Stimulated activated memory B cell treated with anti-CD40 and anti-IgM and Interleukin-4, amounts not matched to agents 10 μg/mL and 1 μg/mL and 100 μg/mL, for 72 hours (primary cell): ENCODE measurements around the gene UTP18.
A peak's percentile ranks its signal among the peaks of the same experiment; 100 is the strongest.
"Not testable (repeated sequence)": the region's sequence is repeated elsewhere in the genome, so short reads cannot be mapped to it uniquely, and the experiment has no call there.

Experiments
- ATAC-seq: fragments of 150-1000 bp; cut with Tn5 transposase; 2 replicates; pipeline ENCODE4 v1.10.0; 2021
- H3K27ac Mint-ChIP-seq: one replicate; pipeline ENCODE4 v1.8.0; 2022; ENCODE audit warnings: mild to moderate bottlenecking, mixed read lengths
- H3K27me3 Mint-ChIP-seq: one replicate; pipeline ENCODE4 v1.8.0; 2022; ENCODE audit warnings: mixed read lengths
- H3K36me3 Mint-ChIP-seq: one replicate; pipeline ENCODE4 v1.8.0; 2022; ENCODE audit warnings: mixed read lengths
- H3K4me1 Mint-ChIP-seq: one replicate; pipeline ENCODE4 v1.8.0; 2022; ENCODE audit warnings: mixed read lengths
- H3K4me3 Mint-ChIP-seq: one replicate; pipeline ENCODE4 v1.8.0; 2022; ENCODE audit warnings: mild to moderate bottlenecking, moderate library complexity, mixed read lengths
- H3K9me3 Mint-ChIP-seq: one replicate; pipeline ENCODE4 v1.8.0; 2022; ENCODE audit warnings: mixed read lengths

The UTP18 gene

GRCh38 chr17:51250314-51250840 lies 10.0 kb upstream of the UTP18 start:
- ATAC-seq = no peak
- Mint-ChIP-seq H3K4me1 (peaks cover 16% of the 10 kb centered on the region), H3K27ac (no peak overlapping the region), H3K9me3 (no peaks in the 10 kb centered on the region), H3K36me3 (peaks cover 41% of the 10 kb centered on the region), H3K4me3 (no peak overlapping the region), H3K27me3 (no peaks in the 10 kb centered on the region)

DNA sequence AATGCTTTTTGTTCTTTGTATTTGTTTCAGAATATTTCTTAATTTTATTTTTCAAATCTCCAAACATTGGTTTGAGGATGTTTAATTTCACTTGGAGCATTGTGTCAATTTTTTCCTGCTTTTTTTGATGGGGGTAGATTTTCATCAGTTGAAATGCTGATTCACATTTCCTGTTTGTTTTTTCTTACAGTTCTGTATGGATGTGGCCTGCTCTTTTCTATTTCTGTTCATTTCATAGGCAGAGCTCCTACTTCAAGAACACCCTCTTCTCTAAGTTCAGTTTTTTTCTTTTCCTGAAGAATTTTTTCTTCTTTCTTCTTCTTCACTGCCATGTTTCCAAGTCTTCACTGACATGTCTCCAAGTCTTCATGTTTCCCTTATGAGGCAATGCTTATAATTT lies 9.3 kb upstream of the UTP18 start:
- no peaks in the 10 kb centered on the region for H3K9me3 Mint-ChIP-seq
- no peak overlapping the region for H3K27ac Mint-ChIP-seq
- no peak overlapping the region for H3K4me3 Mint-ChIP-seq
- peaks cover 41% of the 10 kb centered on the region for H3K36me3 Mint-ChIP-seq
- peaks cover 21% of the 10 kb centered on the region for H3K4me1 Mint-ChIP-seq
- ATAC-seq = no peak
- H3K27me3 Mint-ChIP-seq = no peaks in the 10 kb centered on the region

- H3K9me3 Mint-ChIP-seq = no peaks in the 10 kb centered on the region
- H3K4me3 Mint-ChIP-seq = no peak overlapping the region
- ATAC-seq = no peak
- no peaks in the 10 kb centered on the region for H3K27me3 Mint-ChIP-seq
- H3K27ac Mint-ChIP-seq = no peak overlapping the region
- H3K4me1 Mint-ChIP-seq = peaks cover 38% of the 10 kb centered on the region
- H3K36me3 Mint-ChIP-seq = peaks cover 23% of the 10 kb centered on the region
Observed at GRCh38 chr17:51255673-51256072, 4.7 kb upstream of the UTP18 start.

DNA sequence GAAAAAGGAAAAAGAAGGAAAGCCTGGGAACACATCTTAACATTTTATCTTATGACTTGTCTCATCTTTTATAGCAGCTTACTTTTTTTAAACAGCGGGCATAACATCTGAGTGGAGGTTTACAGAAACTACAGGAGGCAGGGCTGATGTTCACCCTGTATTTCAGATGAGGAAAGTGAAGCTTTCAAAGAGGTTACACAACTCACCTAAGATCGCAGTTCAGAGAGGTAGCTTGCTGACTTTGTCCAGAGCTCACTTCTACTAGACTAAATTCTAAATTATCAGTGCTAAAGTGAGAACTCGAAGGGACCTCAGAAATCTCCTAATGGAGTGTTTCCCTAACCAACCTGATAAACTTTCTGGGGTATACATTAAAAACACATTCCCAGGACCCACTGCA lies 4.2 kb upstream of the UTP18 start:
- no peaks in the 10 kb centered on the region for H3K9me3 Mint-ChIP-seq
- no peak overlapping the region for H3K27ac Mint-ChIP-seq
- H3K36me3 Mint-ChIP-seq = peaks cover 20% of the 10 kb centered on the region
- no peak for ATAC-seq
- no peak overlapping the region for H3K4me3 Mint-ChIP-seq
- H3K27me3 Mint-ChIP-seq = no peaks in the 10 kb centered on the region
- peaks cover 38% of the 10 kb centered on the region for H3K4me1 Mint-ChIP-seq

GRCh38 chr17:51257150-51258081 lies 2.9 kb upstream of the UTP18 start:
- no peaks in the 10 kb centered on the region for H3K27me3 Mint-ChIP-seq
- peak overlapping the region; percentile 40 for H3K27ac Mint-ChIP-seq
- H3K36me3 Mint-ChIP-seq = peaks cover 15% of the 10 kb centered on the region
- peak overlapping the region; percentile 78 for H3K4me3 Mint-ChIP-seq
- no peaks in the 10 kb centered on the region for H3K9me3 Mint-ChIP-seq
- ATAC-seq = no peak
- H3K4me1 Mint-ChIP-seq = peaks cover 50% of the 10 kb centered on the region

GRCh38 chr17:51258756-51259563 lies 1.4 kb upstream of the UTP18 start:
- peak overlapping the region; percentile 78 for H3K4me3 Mint-ChIP-seq
- H3K9me3 Mint-ChIP-seq = no peaks in the 10 kb centered on the region
- no peaks in the 10 kb centered on the region for H3K27me3 Mint-ChIP-seq
- ATAC-seq = no peak
- peaks cover 18% of the 10 kb centered on the region for H3K36me3 Mint-ChIP-seq
- peaks cover 60% of the 10 kb centered on the region for H3K4me1 Mint-ChIP-seq
- peak overlapping the region; percentile 98 for H3K27ac Mint-ChIP-seq

DNA sequence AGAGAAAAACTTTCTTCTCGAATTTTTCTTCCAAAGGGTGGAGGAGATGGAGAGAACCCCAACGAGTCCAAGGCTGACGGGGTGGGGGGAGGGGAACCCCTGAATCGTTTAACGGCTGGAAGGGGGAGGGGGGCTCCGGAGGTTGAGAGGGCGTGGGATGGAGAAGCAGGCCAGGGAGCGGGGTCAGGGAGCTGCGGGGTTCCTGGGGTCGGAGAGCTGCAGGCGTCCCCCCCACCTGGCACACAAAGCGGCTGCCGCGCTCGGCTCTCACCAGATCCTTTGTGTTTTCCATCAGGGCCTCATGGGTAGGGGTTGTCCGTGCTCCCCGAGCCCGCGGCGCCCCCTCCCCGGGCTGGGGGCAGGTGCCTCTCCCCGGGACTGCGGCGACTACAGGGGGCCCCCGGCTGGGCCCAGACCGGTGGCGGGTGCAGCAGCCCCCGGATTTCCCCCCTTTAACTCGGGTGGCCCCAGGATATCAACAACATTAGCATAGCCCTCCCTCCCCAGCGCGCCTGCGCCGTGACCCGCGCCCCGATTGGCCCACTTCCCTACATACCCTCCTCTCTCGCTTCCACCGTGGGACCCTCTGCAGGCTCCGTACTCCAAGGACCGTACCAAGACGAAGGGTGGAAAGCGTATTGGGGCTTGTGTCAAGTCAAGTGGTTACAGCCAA lies 646 bp upstream of the UTP18 start, which contains the start of gene MBTD1:
TSS of gene MBTD1 (minus strand) at position 486 of the 673 bp plus-strand sequence. CDS start 34,888 bp downstream, outside the sequence.
- peak within 1 kb of the TSS; percentile 98 for H3K27ac Mint-ChIP-seq
- no peaks in the 10 kb centered on the region for H3K9me3 Mint-ChIP-seq
- no peaks in the 10 kb centered on the region for H3K27me3 Mint-ChIP-seq
- peaks cover 10% of the 10 kb centered on the region for H3K36me3 Mint-ChIP-seq
- peaks cover 58% of the 10 kb centered on the region for H3K4me1 Mint-ChIP-seq
- ATAC-seq = peak; percentile 94
- H3K4me3 Mint-ChIP-seq = peak within 1 kb of the TSS; percentile 78

DNA sequence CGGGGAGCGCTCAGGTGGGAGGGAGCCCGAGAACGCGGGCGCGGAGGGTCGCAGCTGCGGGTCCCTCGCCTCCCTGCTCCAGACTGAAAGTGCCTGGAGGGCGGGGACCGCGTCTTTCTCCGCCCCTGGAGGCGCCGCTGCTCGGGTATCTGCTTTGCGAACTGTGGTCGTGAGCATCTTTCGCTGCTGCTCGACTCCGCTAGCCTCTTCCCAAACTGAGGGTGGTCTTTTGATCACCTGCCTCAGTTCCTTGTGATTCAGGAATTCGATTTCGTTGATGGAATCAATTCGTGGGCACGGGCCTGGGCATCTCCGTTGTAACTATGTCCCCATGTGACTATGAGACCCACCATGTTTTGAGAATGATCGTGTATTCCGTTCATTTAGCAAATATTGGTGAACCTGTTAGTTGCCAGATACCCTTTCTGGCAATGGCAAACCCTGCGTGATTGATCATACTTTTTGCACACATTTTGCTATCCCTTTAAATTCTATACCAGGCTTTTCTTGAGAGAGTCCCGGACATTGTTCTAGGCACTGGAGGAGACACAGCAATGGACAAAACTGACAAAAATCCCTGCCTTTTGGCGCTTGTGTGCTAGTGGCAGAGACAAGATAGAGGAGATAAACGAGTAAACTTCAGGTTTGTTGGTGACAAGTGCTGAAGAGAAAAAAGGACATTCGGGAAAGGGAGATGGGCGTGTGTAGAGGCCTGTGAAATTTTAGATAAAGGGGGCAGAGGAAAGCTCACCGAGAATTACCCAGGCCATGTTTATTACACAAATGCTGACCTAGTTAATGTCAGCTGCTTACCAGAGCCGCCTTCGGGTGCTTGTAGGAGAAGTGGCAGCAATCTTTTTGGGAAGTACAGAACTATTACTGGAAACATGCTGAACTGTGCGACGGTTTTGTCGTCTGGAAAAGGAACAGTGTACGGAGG lies 948 bp downstream of the UTP18 start:
- Mint-ChIP-seq H3K9me3 (no peaks in the 10 kb centered on the region), H3K4me3 (peak overlapping the region; percentile 78), H3K36me3 (peaks cover 18% of the 10 kb centered on the region)

DNA sequence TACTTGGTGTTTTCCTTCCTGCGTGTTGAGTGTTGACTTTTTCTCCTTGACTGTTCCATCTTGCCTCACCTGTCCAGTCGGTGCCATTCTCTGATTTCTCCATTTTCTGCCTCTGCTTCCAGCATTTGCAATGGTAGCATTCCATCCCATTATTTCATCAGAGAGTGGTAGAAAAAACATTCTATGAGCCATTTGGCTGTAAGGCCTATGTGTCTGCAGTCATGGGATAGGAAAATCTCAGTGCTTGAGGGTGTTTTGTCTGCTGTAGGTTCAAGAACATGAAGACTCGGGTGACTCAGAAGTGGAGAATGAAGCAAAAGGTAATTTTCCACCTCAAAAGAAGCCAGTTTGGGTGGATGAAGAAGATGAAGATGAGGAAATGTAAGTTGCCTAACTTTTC lies 2.7 kb downstream of the UTP18 start:
- peaks cover 58% of the 10 kb centered on the region for H3K4me1 Mint-ChIP-seq
- H3K27me3 Mint-ChIP-seq = no peaks in the 10 kb centered on the region
- H3K9me3 Mint-ChIP-seq = no peaks in the 10 kb centered on the region
- no peak for ATAC-seq
- H3K36me3 Mint-ChIP-seq = peaks cover 27% of the 10 kb centered on the region
- peak overlapping the region; percentile 70 for H3K4me3 Mint-ChIP-seq
- H3K27ac Mint-ChIP-seq = peak overlapping the region; percentile 28

More for the DNA sequence above, 948 bp downstream of the UTP18 start:
- Mint-ChIP-seq H3K4me1 (peaks cover 57% of the 10 kb centered on the region), H3K27ac (peak overlapping the region; percentile 98), H3K27me3 (no peaks in the 10 kb centered on the region)
- no peak for ATAC-seq

- peaks cover 41% of the 10 kb centered on the region for H3K36me3 Mint-ChIP-seq
- peaks cover 45% of the 10 kb centered on the region for H3K4me1 Mint-ChIP-seq
- not testable (repeated sequence) for H3K4me3 Mint-ChIP-seq, H3K27ac Mint-ChIP-seq, H3K27me3 Mint-ChIP-seq, H3K9me3 Mint-ChIP-seq, ATAC-seq
Observed at GRCh38 chr17:51264466-51264865, 4.1 kb downstream of the UTP18 start.

DNA sequence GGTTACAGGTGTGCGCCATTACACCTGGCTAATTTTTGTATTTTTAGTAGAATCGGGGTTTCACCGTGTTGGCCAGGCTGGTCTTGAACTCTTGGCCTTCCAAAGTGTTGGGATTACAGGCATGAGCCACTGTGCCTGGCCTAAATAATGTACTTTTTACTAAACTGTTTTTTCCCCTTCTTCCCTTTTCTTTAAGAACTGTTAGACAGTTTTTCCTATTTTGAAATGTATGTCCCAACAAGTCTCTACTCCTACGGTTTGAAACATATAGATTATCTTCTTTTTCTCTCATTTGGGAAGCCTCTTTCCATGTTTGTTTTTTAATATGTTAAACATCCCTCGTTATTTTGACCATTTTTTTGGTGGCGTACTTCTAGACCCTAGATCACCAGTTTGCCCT lies 9.6 kb downstream of the UTP18 start:
- H3K36me3 Mint-ChIP-seq = peaks cover 69% of the 10 kb centered on the region
- H3K4me3 Mint-ChIP-seq = no peak overlapping the region
- peak overlapping the region; percentile 29 for H3K27ac Mint-ChIP-seq
- peaks cover 42% of the 10 kb centered on the region for H3K4me1 Mint-ChIP-seq
- H3K27me3 Mint-ChIP-seq = no peaks in the 10 kb centered on the region
- H3K9me3 Mint-ChIP-seq = no peaks in the 10 kb centered on the region
- no peak for ATAC-seq

DNA sequence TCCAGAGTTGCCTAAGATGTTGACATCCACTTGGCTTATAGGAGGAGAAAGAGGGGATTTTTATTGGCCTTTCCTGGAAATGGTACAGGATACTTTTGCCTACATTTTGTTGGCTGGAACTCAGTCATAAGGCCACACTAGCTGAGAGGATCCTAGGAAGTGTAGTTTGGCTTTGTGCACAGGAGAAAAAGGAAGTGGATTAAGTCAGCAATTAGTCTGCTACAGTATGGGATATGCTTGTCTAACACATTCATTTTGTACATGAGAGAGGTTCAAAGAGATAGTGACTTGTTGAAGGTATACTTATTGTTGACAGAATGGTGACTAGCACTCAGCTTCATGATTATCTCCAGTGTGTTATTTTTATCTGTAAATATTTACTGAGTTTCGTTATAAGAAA lies 10.3 kb downstream of the UTP18 start:
- ATAC-seq = no peak
- Mint-ChIP-seq H3K27me3 (no peaks in the 10 kb centered on the region), H3K4me1 (peaks cover 39% of the 10 kb centered on the region), H3K36me3 (peaks cover 67% of the 10 kb centered on the region), H3K4me3 (no peak overlapping the region), H3K27ac (peak overlapping the region; percentile 29), H3K9me3 (no peaks in the 10 kb centered on the region)

DNA sequence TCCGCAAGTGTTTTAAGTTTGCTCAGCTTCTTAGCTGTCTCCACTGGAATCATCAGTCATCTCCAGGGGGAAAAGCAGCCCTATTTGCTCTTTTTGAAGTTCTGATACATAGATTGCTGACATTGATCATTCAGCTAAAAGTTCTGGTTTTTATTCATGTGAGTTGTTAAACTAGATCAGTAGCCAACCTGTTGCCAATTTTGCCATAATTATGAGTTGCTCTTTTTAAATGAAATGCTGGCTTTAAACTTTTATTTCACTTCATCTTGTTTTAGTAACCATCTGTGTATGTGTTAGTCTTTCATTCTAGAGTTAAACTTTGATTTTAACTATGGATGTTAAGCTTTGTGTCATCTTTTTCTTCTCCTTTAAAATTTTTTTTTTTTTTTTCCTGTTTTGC lies 12.5 kb downstream of the UTP18 start:
- H3K4me3 Mint-ChIP-seq = no peak overlapping the region
- H3K27me3 Mint-ChIP-seq = no peaks in the 10 kb centered on the region
- no peak overlapping the region for H3K27ac Mint-ChIP-seq

DNA sequence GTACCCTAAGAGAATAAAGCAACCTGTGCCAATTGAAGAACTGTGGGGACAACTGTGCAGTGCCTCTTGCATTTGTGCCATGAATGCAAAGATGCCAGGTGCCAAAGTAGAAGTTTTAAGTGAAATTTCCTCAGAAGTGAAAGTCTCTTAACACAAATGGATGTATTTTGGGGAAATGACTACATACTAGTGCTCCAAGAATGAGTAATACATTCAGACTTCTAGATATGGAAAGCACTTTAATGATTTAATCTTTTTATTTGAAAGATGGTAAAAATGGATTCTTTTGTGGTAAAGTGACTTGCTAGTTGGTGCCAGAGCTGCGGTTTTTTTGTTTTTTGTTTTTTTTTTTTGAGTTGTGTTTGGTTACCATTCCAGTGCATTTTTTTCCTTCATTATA lies 15.0 kb downstream of the UTP18 start:
- Mint-ChIP-seq H3K4me3 (no peak overlapping the region), H3K9me3 (no peaks in the 10 kb centered on the region), H3K4me1 (peaks cover 22% of the 10 kb centered on the region), H3K36me3 (peaks cover 75% of the 10 kb centered on the region), H3K27me3 (no peaks in the 10 kb centered on the region), H3K27ac (no peak overlapping the region)
- no peak for ATAC-seq

More for the DNA sequence above, 12.5 kb downstream of the UTP18 start:
- Mint-ChIP-seq H3K9me3 (no peaks in the 10 kb centered on the region), H3K36me3 (peaks cover 71% of the 10 kb centered on the region), H3K4me1 (peaks cover 28% of the 10 kb centered on the region)
- no peak for ATAC-seq
